GM13977 (cell line): ENCODE results near the gene SLC6A13.

ENCODE experiments used
- DNase-seq: peaks from one replicate; pipeline ENCODE4 v3.0.0; 2012; ENCODE audit warnings: low spot score
- in situ Hi-C: fragments of 300-500 bp; cut with MboI; formaldehyde crosslinking; loops from one replicate; pipeline ENCODE4 v1.12.0; 2022; ENCODE audit warnings: low sequenced_read_pairs, low pct_unique_long_range_greater_than_20kb, mixed read lengths, inconsistent platforms; ENCODE audit not compliant: unreplicated experiment
- TF ChIP-seq, protein P1 (sequence below): IDR thresholded peaks from 2 replicates; pipeline ENCODE4 v1.5.1; 2012; ENCODE audit warnings: mild to moderate bottlenecking, control low read depth; ENCODE audit not compliant: insufficient read depth; ENCODE audit errors: extremely low read depth, missing control alignments

The SLC6A13 gene

DNA sequence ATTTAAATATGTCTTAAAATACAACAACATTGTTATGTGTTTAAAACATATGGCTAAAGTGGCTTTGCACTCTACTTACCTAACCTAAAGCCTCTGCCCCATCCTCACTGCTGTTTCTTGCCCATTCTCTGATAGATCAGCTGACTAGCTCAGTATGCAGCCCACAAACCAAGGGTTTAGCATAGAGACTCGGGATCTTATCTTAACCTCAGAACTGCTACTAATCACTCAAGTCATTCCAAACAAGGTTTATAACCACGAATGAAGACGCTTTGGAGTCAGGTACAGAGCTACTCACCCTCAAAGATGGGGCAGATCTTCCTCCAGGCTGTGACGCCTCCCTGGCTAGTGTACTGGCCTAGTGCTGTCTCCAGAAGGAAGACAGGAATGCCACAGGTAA lies 19.3 kb downstream of the SLC6A13 start:
- no peak for DNase-seq
- in situ Hi-C loops = no loop called here
- TF ChIP-seq, protein P1, sequence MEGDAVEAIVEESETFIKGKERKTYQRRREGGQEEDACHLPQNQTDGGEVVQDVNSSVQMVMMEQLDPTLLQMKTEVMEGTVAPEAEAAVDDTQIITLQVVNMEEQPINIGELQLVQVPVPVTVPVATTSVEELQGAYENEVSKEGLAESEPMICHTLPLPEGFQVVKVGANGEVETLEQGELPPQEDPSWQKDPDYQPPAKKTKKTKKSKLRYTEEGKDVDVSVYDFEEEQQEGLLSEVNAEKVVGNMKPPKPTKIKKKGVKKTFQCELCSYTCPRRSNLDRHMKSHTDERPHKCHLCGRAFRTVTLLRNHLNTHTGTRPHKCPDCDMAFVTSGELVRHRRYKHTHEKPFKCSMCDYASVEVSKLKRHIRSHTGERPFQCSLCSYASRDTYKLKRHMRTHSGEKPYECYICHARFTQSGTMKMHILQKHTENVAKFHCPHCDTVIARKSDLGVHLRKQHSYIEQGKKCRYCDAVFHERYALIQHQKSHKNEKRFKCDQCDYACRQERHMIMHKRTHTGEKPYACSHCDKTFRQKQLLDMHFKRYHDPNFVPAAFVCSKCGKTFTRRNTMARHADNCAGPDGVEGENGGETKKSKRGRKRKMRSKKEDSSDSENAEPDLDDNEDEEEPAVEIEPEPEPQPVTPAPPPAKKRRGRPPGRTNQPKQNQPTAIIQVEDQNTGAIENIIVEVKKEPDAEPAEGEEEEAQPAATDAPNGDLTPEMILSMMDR = no peak

DNA sequence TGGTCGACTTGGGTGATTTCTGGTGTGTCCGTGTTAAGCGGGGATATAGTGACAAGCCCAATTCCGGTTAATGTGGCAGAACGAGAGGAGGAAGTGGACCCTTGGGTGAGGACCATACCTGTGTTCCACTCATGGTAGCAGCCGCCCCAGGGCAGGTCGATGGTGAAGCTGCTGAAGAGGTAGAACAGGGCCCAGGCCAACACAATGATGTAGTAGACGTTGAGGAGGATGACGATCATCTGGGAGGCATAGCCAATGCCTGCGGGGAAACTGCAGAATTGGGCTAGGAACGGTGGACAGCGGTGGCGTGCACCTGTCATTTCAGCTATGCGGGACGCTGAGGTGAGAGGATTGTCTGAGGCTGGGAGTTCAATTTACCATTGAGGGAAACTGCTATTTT lies 20.1 kb downstream of the SLC6A13 start:
- no peak for DNase-seq
- in situ Hi-C loops = no loop called here
- TF ChIP-seq, protein P1 = no peak

DNA sequence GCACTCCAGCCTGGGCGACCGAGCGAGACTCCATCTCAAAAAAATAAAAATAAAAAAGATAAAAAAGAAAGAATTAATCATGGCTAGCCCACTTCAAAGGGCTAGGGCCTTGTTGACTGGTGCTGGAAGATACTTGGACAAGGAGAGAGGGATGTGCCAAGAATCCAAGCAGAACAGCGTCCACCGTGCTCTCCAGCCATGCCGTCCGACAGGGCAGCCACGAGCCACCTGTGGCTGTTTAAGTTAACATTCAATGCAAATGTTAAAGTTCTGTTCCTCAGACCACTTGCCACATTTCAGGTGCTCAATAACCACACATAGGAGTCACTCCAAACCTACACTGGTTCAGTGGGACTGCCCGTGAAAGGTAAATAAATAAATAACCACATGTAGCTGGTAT lies 21.4 kb downstream of the SLC6A13 start:
- TF ChIP-seq, protein P1 = no peak
- DNase-seq = no peak
- in situ Hi-C loops = no loop called here

DNA sequence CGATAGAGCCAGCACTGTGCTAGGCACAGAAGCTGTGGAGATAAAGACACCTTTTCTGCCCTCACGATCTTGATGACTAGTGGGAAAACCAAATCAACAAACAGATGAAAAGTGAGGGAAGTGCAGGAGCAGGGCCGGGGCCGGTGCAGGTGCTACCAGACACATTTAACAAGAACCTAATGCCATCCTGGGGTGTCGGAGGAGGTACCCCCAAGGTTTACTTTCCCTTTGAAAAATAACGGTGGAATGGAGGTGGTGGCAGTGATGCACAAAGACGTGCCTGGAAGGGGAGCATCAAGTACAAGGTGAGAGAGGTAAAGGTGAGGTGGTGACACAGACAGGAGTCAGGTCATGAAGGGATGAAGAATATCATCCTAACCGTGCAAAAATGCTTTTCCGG lies 22.1 kb downstream of the SLC6A13 start:
- DNase-seq = no peak
- TF ChIP-seq, protein P1 = no peak
- in situ Hi-C loops = no loop called here

DNA sequence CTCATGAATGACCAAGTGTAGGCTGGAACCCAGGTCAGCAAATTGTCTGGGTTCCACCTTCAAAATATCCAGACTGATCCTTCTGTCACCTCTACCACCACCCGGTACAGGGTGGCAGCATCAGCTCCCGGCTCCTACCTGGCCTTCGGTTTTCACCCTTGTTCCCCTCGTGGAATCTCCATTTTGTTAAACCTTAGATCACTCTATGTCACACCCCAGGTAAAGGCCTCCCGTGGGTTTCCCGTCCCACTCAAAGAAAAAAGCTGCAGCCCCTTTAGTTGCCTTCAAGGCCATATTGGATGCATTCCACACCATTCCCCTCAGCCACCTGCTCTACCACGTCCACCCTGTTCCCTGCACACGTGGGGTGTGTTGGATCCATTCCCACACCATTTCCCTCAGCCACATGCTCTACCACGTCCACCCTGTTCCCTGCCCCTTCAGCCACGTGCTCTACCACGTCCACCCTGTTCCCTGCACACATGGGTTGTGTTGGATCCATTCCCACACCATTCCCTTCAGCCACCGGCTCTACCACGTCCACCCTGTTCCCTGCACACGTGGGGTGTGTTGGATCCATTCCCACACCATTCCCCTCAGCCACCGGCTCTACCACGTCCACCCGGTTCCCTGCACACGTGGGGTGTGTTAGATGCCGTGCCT lies 23.8 kb downstream of the SLC6A13 start:
- TF ChIP-seq, protein P1 = no peak
- no peak for DNase-seq
- in situ Hi-C loops = no loop called here

DNA sequence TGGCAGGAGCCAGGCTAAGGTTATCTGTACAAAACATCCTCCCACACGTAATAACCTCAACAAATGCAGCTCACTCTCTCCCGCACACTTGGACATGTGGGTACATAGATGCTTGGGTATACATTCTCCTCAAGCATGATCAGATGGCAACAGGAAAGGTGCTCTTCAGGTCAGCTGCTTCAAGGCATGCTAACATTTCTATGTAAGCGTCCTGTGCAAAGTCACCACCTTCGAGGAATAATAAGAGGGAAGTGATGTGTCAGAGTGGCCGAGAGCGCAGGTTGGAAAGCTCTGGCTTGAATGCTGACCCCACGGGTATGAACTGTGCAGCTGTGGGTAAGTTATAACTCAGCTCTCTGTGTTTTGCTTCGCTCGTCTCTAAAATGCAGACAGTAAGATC lies 24.5 kb downstream of the SLC6A13 start:
- DNase-seq = no peak
- TF ChIP-seq, protein P1 = no peak
- in situ Hi-C loops = no loop called here
